ENCODE data around the gene DNAJC17. TPM values are rescaled to one million over a fixed set of nuclear protein-coding genes. Genes with fewer than 3 reads are reported as not detected.

The DNAJC17 gene
- total RNA-seq, 1 donor from 2014 or later = 16.0 TPM

DNA sequence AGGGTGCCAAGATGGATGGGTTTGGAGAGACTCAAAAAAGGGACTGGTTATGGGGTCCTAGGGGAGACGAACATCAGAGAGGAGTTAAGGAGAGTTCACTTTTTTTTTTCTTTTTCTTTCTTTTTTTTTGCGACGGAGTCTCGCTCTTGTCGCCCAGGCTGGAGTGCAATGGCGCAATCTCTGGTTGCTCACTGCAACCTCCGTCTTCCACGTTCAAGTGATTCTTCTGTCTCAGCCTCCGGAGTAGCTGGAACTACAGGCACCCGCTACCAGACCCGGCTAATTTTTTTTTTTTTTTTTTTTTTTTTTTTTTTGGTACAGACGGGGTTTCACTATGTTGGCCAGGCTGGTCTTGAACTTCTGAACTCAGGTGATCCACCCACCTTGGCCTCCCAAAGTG is 37.8 kb upstream of the DNAJC17 start:
- no peak for TF ChIP-seq CTCF (IDR thresholded peaks at IDR 0.05; ENCODE audit: borderline replicate concordance)
- no peaks in the 10 kb centered on the region for H3K9me3 ChIP-seq (replicated peaks)
- no peaks in the 10 kb centered on the region for H3K36me3 ChIP-seq
- no peak for DNase-seq
- no peak overlapping the region for H3K27ac ChIP-seq (replicated peaks)
- intact Hi-C loops (cut with micrococcal nuclease) = no loop called here
- H3K27me3 ChIP-seq (ENCODE audit: low read depth) = peaks cover 53% of the 10 kb centered on the region
- H3K4me3 ChIP-seq = peak overlapping the region; percentile 68
- H3K4me1 ChIP-seq = peaks cover 18% of the 10 kb centered on the region

DNA sequence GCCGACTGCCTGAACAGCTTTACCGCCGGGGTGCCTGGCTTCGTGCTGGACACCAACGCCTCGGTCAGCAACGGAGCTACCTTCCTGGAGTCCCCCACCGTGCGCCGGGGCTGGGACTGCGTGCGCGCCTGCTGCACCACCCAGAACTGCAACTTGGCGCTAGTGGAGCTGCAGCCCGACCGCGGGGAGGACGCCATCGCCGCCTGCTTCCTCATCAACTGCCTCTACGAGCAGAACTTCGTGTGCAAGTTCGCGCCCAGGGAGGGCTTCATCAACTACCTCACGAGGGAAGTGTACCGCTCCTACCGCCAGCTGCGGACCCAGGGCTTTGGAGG is 37.4 kb upstream of the DNAJC17 start:
- no peak for TF ChIP-seq CTCF (IDR thresholded peaks at IDR 0.05; ENCODE audit: borderline replicate concordance)
- peak; percentile 26 for DNase-seq
- Histone ChIP-seq H3K27me3 (ENCODE audit: low read depth) (peaks cover 53% of the 10 kb centered on the region), H3K27ac (replicated peaks) (no peak overlapping the region), H3K9me3 (replicated peaks) (no peaks in the 10 kb centered on the region), H3K4me3 (peak overlapping the region; percentile 68), H3K4me1 (peaks cover 18% of the 10 kb centered on the region), H3K36me3 (no peaks in the 10 kb centered on the region)
- intact Hi-C loops (cut with micrococcal nuclease) = no loop called here

DNA sequence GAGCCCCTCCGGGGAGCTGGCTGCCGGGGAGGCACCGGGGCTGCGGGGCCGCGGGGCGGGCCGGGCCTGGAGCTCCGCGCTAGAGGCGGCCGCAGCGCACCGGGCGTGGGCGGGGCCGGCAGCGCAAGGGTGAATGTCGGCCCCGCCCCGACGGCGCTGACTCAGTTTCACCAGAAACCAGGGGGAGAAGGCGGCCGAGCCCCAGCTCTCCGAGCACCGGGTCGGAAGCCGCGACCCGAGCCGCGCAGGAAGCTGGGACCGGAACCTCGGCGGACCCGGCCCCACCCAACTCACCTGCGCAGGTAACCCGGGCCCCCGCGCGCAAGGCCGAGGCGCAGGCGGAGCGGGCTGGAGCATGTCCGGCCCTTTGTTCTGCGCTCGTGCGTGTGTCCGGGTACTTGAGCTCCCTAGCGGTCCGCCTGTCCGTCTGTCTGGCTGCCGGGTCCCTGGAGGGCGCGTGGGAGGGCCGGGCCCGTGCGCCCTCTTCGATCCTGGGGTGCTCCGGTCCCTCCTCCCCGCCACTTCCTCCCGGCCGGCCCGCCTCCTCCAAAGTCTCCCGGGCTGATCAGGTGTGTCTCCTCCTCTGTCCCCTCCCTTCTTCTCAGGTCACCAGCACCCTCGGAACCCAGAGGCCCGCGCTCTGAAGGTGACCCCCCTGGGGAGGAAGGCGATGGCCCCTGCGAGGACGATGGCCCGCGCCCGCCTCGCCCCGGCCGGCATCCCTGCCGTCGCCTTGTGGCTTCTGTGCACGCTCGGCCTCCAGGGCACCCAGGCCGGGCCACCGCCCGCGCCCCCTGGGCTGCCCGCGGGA is 36.8 kb upstream of the DNAJC17 start, which contains the start of gene SPINT1:
Gene SPINT1, plus strand, starts transcription at position 164 of the 811 bp plus-strand sequence. Its CDS starts 507 bp downstream, at position 671.
- peaks cover 18% of the 10 kb centered on the region for H3K4me1 ChIP-seq
- peak within 1 kb of the TSS; percentile 68 for H3K4me3 ChIP-seq
- no peaks in the 10 kb centered on the region for H3K9me3 ChIP-seq (replicated peaks)
- no peaks in the 10 kb centered on the region for H3K36me3 ChIP-seq
- no peak for DNase-seq
- TF ChIP-seq CTCF (IDR thresholded peaks at IDR 0.05; ENCODE audit: borderline replicate concordance) = no peak
- H3K27me3 ChIP-seq (ENCODE audit: low read depth) = peaks cover 53% of the 10 kb centered on the region
- H3K27ac ChIP-seq (replicated peaks) = no peak within 1 kb of the TSS
- intact Hi-C loops (cut with micrococcal nuclease) = no loop called here

- DNase-seq = no peak
- Histone ChIP-seq H3K27ac (replicated peaks) (no peak overlapping the region), H3K36me3 (no peaks in the 10 kb centered on the region), H3K4me1 (peaks cover 18% of the 10 kb centered on the region), H3K9me3 (replicated peaks) (no peaks in the 10 kb centered on the region), H3K4me3 (peak overlapping the region; percentile 68), H3K27me3 (ENCODE audit: low read depth) (peaks cover 53% of the 10 kb centered on the region)
- no peak for TF ChIP-seq CTCF (IDR thresholded peaks at IDR 0.05; ENCODE audit: borderline replicate concordance)
- intact Hi-C loops (cut with micrococcal nuclease) = no loop called here
Measured at GRCh38 chr15:40843261-40843884, 36.1 kb upstream of the DNAJC17 start.

- Histone ChIP-seq H3K9me3 (replicated peaks) (no peaks in the 10 kb centered on the region), H3K27me3 (ENCODE audit: low read depth) (peaks cover 41% of the 10 kb centered on the region), H3K36me3 (no peaks in the 10 kb centered on the region), H3K4me1 (peaks cover 18% of the 10 kb centered on the region), H3K4me3 (no peak overlapping the region), H3K27ac (replicated peaks) (no peak overlapping the region)
- no peak for DNase-seq
- intact Hi-C loops (cut with micrococcal nuclease) = no loop called here
- TF ChIP-seq CTCF (IDR thresholded peaks at IDR 0.05; ENCODE audit: borderline replicate concordance) = no peak
Measured at GRCh38 chr15:40841741-40842140, 34.5 kb upstream of the DNAJC17 start.

All from left ventricle myocardium inferior (tissue), 1 donor.